GM18519 (cell line): ENCODE results near the gene APOBEC3B.
"Not testable (repeated sequence)": the region's sequence is repeated elsewhere in the genome, so short reads cannot be mapped to it uniquely, and the experiment has no call there.

Source experiments
- ATAC-seq: cut with Tn5 transposase; IDR thresholded peaks from one replicate; pipeline ENCODE4 v1.9.1; 2021; ENCODE audit warnings: mild to moderate bottlenecking, moderate library complexity; ENCODE audit not compliant: unreplicated experiment, low FRiP score

The APOBEC3B gene

GRCh38 chr22:38987171-38987895, 5.2 kb downstream of the APOBEC3B start:
- no peak for ATAC-seq

GRCh38 chr22:38989466-38989865, 7.3 kb downstream of the APOBEC3B start:
- no peak for ATAC-seq

DNA sequence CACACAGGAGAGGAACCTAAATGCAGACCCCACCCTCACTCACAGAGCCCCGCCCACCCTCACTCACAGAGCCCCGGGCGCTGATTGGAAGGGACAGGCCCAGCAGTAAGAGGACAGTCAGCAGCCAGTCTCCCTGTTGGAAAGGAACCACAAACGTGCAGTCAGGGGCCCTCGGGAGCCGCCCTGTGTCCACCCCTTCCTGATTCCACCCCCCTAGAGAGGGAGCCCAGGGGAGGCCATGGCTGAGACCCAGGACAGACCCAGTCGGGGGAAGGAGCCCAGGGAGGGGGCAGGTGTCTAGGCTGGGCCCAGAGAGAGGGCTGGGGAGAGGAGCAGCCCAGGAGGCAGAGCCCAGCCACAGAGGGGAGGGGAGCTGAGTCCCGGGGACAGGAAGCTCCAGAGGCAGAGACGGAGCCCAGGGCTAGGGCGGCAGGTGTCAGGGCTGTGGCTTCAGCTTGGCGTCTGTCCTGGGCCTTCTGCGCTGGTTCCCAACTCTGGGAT, 10.8 kb downstream of the APOBEC3B start:
- not testable (repeated sequence) for ATAC-seq

- no peak for ATAC-seq
These were observed 14.0 kb downstream of the APOBEC3B start for GRCh38 chr22:38996105-38996504.

DNA sequence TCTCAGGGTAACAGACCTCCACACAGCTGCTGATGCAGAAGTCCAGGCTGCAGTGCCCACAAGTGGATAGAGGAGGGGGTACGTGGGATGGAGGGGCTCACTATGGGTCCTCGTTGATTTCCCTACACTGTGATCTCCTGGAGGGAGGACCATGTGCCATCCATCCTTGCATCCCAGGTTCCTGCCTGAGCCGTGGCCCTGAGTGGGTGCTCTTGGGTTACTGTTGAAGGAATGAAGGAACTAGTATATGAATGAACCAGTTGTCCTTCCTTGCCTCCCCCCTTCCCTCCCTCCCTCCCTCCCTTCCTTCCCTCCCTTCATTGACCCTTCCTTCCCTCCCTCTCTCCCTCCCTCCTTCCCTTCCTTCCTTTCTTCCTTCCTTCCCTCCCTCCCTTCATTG, 15.4 kb downstream of the APOBEC3B start:
- no peak for ATAC-seq

DNA sequence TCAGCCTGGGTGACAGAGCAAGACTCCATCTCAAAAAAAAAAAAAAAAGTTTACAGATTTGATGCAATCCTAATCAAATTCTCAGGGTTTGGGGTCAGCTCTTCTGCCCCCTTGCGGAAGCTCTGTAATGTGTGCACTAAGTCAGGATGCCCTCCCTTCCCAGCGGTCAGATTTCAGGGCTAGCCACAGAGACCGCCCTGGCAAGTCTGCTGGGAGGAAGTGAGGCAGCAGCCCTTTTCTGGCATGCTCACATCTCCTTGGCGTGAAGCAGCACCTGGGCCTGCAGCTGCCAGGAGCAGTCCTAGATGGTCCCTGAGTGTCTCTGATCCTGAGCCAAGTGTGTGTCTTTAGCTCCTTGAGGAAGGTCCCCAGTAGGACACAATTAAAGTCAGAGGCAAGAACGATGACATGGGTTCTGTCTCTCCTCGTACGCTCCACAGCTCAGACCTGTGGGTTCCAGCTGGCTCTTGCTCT, 21.1 kb downstream of the APOBEC3B start:
- ATAC-seq, result no peak

- no peak for ATAC-seq
These were observed 25.0 kb downstream of the APOBEC3B start for GRCh38 chr22:39007177-39007576.

GRCh38 chr22:39008271-39008850, 26.2 kb downstream of the APOBEC3B start:
- ATAC-seq, result not testable (repeated sequence)

DNA sequence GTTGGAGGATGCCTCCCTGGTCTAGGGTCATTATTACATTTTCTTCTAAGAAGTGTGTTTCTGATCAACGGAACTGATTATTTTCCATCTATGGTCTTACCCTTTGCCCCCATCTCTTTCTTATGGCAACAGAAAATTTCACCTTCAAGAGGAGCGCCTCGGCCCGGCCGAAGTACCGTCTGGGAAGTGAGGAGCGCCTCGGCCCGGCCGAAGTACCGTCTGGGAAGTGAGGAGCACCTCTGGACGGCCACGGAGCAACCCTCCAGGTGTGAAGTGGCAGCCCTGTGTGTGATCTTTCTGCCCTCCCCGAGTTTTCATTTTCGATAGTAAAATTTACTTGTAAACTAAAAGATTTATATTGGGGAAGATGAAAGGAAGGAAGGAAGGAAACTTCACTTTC, 28.8 kb downstream of the APOBEC3B start:
- no peak for ATAC-seq

DNA sequence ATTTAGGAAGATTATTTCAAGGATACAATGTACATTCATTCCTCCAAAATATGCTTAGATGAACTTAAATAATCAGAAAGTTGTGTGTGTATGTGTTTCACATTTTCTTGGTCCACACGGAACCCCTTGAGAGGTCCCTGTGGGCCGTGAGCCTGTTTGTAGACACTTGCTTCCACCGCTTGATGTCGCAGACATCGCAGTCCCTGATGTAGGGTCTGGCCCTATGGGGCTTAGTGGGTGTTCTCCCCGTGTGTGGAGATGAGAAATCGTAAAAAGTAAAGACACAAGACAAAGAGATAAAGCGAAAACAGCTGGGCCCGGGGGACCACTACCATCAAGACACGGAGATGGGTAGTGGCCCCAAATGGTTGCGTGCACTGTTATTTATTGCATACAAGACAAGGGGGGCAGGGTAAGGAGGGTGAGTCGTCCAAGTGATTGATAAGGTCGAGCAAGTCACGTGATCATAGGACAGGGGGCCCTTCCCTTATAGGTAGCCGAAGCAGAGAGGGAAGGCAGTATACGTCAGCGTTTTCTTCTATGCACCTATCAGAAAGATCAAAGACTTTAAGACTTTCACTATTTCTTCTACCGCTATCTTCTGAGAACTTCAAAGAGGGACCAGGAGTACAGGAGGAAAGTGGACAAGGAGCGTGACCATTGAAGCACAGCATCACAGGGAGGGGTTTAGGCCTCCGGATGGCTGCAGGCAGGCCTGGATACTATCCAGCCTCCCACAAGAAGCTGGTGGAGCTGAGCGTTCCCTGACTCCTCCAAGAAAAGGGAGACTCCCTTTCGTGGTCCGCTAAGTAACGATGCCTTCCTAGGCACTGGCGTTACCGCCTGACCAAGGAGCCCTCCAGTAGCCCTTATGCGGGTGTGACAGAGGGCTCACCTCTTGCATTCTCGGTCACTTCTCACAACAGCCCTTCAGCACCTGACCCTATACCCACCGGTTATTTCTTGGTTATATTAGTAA, 30.7 kb downstream of the APOBEC3B start:
- ATAC-seq, result no peak

DNA sequence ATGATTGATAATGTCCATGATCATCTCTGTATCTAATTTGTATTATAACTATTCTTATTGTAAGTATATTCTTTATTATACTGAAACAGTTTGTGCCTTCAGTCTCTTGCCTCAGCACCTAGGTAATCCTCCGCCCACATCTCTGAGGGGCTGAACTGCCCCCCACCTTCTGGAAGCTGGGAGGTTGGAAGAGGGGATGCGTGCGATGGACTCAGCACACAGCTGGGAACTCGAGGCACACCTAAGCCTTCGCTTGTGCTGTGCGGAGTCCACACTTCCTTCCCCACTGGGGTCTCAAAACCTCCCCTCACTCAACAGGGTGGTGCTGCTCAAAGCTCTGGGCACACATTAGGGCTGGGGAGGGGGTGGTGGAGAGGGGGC, 31.4 kb downstream of the APOBEC3B start:
- not testable (repeated sequence) for ATAC-seq

DNA sequence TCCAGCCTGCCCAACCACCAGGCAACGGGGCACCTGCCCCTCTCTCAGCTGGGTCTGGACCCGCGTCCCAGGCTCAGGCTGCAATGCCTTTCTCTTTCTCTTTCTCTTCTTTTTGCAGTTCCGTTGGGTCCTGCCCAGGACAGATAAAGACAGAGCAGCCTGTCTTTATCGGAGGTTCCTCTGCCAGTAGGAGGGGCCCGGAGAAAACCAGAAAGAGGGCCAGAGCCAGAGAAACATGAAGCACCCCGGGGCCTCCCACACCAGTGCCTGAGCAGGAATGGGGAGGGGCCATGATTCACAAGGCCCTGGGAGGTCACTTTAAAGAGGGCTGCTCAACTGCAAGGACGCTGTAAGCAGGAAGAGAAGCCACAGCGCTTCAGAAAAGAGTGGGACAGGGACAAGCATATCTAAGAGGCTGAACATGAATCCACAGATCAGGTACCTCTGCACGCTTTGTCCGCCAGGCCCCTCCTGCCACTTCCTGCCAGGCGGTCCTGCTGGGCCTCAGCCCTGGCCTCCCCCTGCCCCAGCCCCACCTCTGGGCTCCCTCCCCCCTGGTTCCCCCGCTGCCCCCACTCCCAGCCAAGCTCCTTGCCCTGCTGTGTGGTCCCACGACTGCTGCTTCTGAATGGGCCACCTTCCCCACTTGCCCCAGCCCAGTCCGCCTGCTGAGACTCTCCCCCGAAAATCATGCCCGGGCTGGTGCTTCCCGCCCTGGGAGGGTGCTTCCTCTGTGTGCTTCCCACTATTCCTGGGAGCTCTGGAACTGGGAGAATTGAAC, 32.0 kb downstream of the APOBEC3B start, which contains the start of gene APOBEC3C:
Gene APOBEC3C, plus strand, starts transcription at position 316 of the 781 bp plus-strand sequence. Its CDS starts 106 bp downstream, at position 422.
- no peak for ATAC-seq

- not testable (repeated sequence) for ATAC-seq
These were observed 32.6 kb downstream of the APOBEC3B start for GRCh38 chr22:39014723-39015121.

DNA sequence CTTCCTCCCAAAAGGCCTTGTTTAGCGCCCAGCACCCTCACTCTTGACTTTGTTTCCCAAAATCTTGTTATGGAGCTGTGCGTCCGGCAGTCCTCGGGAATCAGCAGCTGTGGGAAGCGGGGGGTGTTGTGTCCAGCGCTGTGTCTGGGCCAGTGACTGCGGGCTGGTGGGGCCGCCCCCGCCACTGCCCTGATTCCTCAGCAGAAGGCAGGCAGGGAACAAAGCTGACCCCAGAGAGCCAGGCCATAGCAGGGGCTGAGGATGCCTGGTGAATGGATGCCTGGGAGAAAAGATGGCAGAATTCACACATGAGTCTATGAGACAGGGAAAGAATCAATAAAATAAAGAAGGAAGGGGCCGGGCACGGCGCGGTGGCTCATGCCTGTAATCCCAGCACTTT, 34.4 kb downstream of the APOBEC3B start:
- no peak for ATAC-seq

- ATAC-seq, result no peak
These were observed 35.6 kb downstream of the APOBEC3B start for GRCh38 chr22:39017596-39018365.

GRCh38 chr22:39020021-39020651, 38.0 kb downstream of the APOBEC3B start:
- not testable (repeated sequence) for ATAC-seq

DNA sequence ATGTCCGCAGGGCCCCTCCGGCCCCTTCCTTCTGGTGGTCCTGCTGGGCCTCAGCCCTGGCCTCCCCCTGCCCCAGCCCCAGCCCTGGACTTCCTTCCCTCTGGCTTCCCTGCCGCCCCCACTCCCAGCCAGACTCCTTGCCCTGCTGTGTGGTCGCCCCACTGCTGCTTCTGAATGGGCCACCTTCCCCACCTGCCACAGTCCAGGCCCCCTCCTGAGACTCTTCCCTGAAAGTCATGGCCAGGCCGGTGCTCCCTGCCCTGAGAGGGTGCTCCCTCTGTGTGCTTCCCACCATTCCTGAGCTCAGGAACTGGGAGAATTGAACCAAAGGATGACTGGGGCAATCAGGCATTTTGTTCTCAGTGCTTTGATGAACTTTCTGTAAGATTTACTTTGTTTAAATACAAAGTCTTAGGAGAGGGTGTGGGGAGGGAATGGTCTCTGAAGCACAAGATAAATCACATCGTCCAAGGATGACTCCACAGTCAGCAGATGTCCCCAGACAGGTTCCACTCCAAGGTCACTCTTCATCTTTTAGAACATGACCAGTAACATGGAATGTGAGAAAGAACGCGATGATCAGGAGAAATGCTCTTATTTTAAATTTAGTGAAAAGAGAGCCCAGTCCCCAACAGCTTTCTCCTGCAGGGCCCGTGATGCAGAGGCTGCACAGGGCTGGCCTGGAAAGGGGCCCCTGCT, 39.6 kb downstream of the APOBEC3B start:
- ATAC-seq, result no peak
